GM08714 (cell line): ENCODE measurements around the gene ATXN2.
"Not testable (repeated sequence)": the region's sequence is repeated elsewhere in the genome, so short reads cannot be mapped to it uniquely, and the experiment has no call there.

Experiments used
- H3K4me3 ChIP-seq: fragments of 200-500 bp; sonication (Bioruptor generic); 2 replicates; pipeline ENCODE4 v1.5.1; 2014; ENCODE audit warnings: mild to moderate bottlenecking, low read length, inconsistent platforms
- ZNF274 ChIP-seq: IDR thresholded peaks from 2 replicates; pipeline ENCODE4 v1.6.1; 2012; ENCODE audit warnings: mild to moderate bottlenecking, low read depth, low read length

The ATXN2 gene

GRCh38 chr12:111410431-111411184, 188.5 kb downstream of the ATXN2 start:
- peak overlapping the region; percentile 0; the same call in 1 of the 2 replicates for H3K4me3 ChIP-seq
- TF ChIP-seq ZNF274 = no peak

GRCh38 chr12:111409780-111410430, 189.2 kb downstream of the ATXN2 start:
- no peak for TF ChIP-seq ZNF274

GRCh38 chr12:111409403-111409779, 189.7 kb downstream of the ATXN2 start:
- peak overlapping the region; percentile 86; the same call in 1 of the 2 replicates for H3K4me3 ChIP-seq
- TF ChIP-seq ZNF274 = no peak

More at GRCh38 chr12:111409780-111410430, 189.2 kb downstream of the ATXN2 start:
- H3K4me3 ChIP-seq = peak overlapping the region; percentile 86; the same call in 1 of the 2 replicates

- no peak for TF ChIP-seq ZNF274
- H3K4me3 ChIP-seq = peak overlapping the region; percentile 86; the same call in 1 of the 2 replicates
Observed at GRCh38 chr12:111408686-111409402, 190.3 kb downstream of the ATXN2 start.

GRCh38 chr12:111408116-111408440, 191.0 kb downstream of the ATXN2 start:
- peak overlapping the region; percentile 86; the same call in 1 of the 2 replicates for H3K4me3 ChIP-seq
- TF ChIP-seq ZNF274 = no peak

DNA sequence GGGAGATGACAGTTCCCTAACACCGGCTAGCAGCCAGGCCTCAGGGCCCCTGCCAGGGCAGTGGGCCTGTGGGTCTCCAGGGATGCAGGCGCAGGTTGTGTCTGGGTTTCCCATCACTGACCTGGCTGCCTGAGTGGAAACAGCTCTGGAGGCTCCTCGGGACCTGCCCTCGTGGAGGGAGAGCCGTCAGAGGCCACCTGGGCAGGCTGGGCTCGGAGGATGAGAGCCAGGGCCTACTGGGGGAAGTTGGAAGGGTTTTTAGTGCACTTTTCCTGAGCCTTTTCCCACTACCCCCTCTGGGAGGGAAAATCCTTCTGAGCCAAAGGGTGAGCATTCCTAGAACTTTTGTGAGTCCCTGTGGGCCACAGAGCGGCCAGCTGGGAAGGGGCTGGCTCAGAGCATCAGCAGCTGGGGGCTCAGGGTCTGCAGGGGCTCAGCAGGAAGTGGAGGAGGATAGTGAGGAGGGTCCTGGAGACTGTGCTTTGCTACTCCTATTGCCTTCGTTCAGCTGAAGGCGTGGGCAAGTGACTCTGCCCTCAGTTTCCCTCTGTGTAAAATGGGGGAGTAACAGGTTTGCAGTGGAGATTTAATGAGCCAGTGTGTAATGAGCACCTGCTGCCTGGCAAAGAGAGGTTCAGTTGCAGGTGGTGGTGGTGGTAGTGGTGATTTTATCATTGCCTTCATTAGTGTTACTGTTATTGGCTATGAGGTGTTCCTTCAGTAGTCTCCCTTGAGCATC, 191.6 kb downstream of the ATXN2 start:
- no peak for TF ChIP-seq ZNF274
- peak overlapping the region; percentile 86 for H3K4me3 ChIP-seq

DNA sequence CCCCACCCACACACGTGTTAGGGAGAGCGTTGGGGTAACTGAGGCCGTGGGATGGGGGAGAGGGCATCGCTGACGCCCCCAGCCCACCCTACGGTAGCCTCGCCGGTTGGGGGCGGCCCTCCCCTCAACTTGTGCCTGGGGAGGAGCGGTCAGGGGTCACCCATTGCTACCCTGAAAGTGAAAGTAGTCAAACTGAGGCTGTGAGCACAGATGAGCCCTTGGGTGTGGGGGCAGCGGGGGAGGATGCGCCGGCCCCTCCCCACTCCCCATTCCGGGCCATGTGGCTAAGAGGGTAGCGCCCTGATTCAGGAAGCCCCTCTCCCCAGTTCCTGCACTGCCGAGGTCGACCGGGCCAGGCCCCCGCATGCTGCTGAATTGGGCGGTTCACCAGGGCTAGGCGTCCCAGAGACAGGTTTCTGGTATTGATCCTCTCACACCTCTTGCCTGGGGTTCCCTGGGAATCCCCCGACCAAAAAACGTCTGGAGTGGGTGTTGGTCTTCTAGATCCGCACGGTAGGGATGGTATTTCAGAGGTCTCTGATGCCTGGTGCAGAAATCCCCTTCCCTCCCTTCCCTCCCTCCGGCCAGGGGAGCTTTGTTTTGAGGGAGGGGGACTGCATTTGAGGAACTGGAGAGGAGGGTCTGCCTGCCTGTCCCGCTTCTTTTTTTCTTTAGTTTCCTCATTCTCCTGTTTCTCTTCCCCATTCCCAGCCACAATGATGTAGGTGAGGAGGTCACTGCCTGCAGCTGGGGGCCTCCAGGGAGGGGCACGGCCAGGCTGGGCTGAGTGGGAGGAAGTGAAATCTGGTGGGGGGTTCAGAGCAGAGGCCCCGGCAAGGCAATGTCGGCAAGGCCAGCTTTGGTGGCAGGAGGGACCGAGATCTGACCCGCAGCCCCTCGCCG, 192.4 kb downstream of the ATXN2 start:
- no peak for TF ChIP-seq ZNF274
- peak overlapping the region; percentile 86 for H3K4me3 ChIP-seq

GRCh38 chr12:111405859-111406473, 193.1 kb downstream of the ATXN2 start, which contains the start of gene SH2B3:
SH2B3 (plus strand) TSS chr12:111405923; CDS start chr12:111418146, 12,223 bp downstream.
- TF ChIP-seq ZNF274 = no peak
- peak within 1 kb of the TSS; percentile 86 for H3K4me3 ChIP-seq

- H3K4me3 ChIP-seq = peak overlapping the region; percentile 65; the same call in 1 of the 2 replicates
- no peak for TF ChIP-seq ZNF274
Observed at GRCh38 chr12:111405149-111405858, 193.8 kb downstream of the ATXN2 start.

GRCh38 chr12:111404362-111405148, 194.6 kb downstream of the ATXN2 start:
- no peak for TF ChIP-seq ZNF274
- peak overlapping the region; percentile 65; the same call in 1 of the 2 replicates for H3K4me3 ChIP-seq

GRCh38 chr12:111402490-111402824, 196.7 kb downstream of the ATXN2 start:
- not testable (repeated sequence) for H3K4me3 ChIP-seq
